H1 (cell line): ENCODE measurements around the gene MDC1. TPM values are rescaled to one million over a fixed set of nuclear protein-coding genes. Genes with fewer than 3 reads are reported as not detected.

Source experiments
- CTCF ChIA-PET: fragments of 300-600 bp; sonication (Branson Sonifier 250); formaldehyde crosslinking; loops from one replicate; lab custom pipeline; 2021; ENCODE audit not compliant: partially characterized antibody; lab: Charles Lee
- POLR2A ChIA-PET: fragments of 300-600 bp; sonication (Branson Sonifier 250); formaldehyde crosslinking; loops from one replicate; lab custom pipeline; 2021; ENCODE audit warnings: inconsistent platforms; ENCODE audit not compliant: partially characterized antibody; lab: Charles Lee
- DNase-seq, 2 experiments: peaks; one replicate each; pipeline versions ENCODE4 v3.0.0 to v3.0.0-alpha.2; 2010 to 2022; ENCODE audit warnings: low spot score in 2 of 2, low read depth in 1 of 2, mixed read lengths in 1 of 2
- FAIRE-seq: peaks from 2 replicates; lab custom pipeline; 2011; peaks lifted over from hg19 to GRCh38; lab: Jason Lieb, UNC
- H2AFZ ChIP-seq: 2 replicates; pipeline ENCODE4 v1.8.1; 2012; ENCODE audit warnings: low read length, inconsistent platforms
- H2AK5ac ChIP-seq: 2 replicates; pipeline ENCODE4 v1.6.1; 2013; ENCODE audit warnings: low read depth, low read length
- H2BK120ac ChIP-seq: replicated peaks from 2 replicates; pipeline ENCODE3; 2013; ENCODE audit warnings: low read depth, low read length, inconsistent platforms
- H2BK12ac ChIP-seq: 2 replicates; pipeline ENCODE4 v1.6.1; 2013; ENCODE audit warnings: low read depth, low read length
- H2BK15ac ChIP-seq: 2 replicates; pipeline ENCODE4 v1.6.1; 2013; ENCODE audit warnings: low read length
- H2BK20ac ChIP-seq: 2 replicates; pipeline ENCODE4 v1.6.1; 2013; ENCODE audit warnings: low read length
- H2BK5ac ChIP-seq: 2 replicates; pipeline ENCODE4 v1.6.1; 2013; ENCODE audit warnings: low read depth, low read length
- H3K14ac ChIP-seq: 2 replicates; pipeline ENCODE4 v1.6.1; 2013; ENCODE audit warnings: inconsistent platforms; ENCODE audit not compliant: insufficient read length
- H3K18ac ChIP-seq: 2 replicates; pipeline ENCODE4 v1.6.1; 2013; ENCODE audit warnings: low read length; ENCODE audit errors: extremely low read depth
- H3K23ac ChIP-seq: 2 replicates; pipeline ENCODE4 v1.6.1; 2013; ENCODE audit warnings: inconsistent platforms; ENCODE audit not compliant: insufficient read length
- H3K23me2 ChIP-seq: 2 replicates; pipeline ENCODE4 v1.6.1; 2013; ENCODE audit warnings: low read depth, low read length
- H3K27ac ChIP-seq: 2 replicates; pipeline ENCODE4 v1.6.1; 2011; ENCODE audit warnings: low read depth, low read length, inconsistent platforms
- H3K27me3 ChIP-seq, 4 experiments: replicated peaks in 1 of 4; 1 replicate in 1 of 4; 2 replicates in 3 of 4; pipeline versions ENCODE4 v1.6.1 to v1.8.1; 2011 to 2013; ENCODE audit warnings: low read length in 3 of 4, mild to moderate bottlenecking in 3 of 4, inconsistent platforms in 2 of 4, mixed read lengths in 2 of 4, moderate library complexity in 1 of 4; ENCODE audit not compliant: control insufficient read depth in 3 of 4, insufficient read depth in 3 of 4; ENCODE audit errors: extremely low read depth in 1 of 4
- H3K36me3 ChIP-seq, 4 experiments: 2 replicates each; pipeline versions ENCODE4 v1.6.1 to v1.8.1; 2011 to 2013; ENCODE audit warnings: mild to moderate bottlenecking in 4 of 4, low read length in 3 of 4, moderate library complexity in 2 of 4, control low read depth in 1 of 4, inconsistent platforms in 1 of 4; ENCODE audit not compliant: insufficient read depth in 4 of 4, control insufficient read depth in 2 of 4
- H3K4ac ChIP-seq: replicated peaks from 2 replicates; pipeline ENCODE3; 2013; ENCODE audit warnings: low read length, low read depth, mixed read lengths, inconsistent platforms; ENCODE audit not compliant: insufficient read length
- H3K4me1 ChIP-seq, 4 experiments: replicated peaks in 1 of 4; 1 replicate in 1 of 4; 2 replicates in 3 of 4; pipeline versions ENCODE4 v1.6.1 to v1.8.1; 2011 to 2013; ENCODE audit warnings: low read length in 3 of 4, inconsistent platforms in 2 of 4, mixed read lengths in 1 of 4; ENCODE audit not compliant: insufficient read depth in 4 of 4, control insufficient read depth in 3 of 4
- H3K4me2 ChIP-seq, 2 experiments: 2 replicates each; pipeline versions ENCODE4 v1.6.1 to v1.8.1; 2011 to 2013; ENCODE audit warnings: low read depth in 2 of 2, low read length in 2 of 2, control low read depth in 1 of 2, inconsistent platforms in 1 of 2, mild to moderate bottlenecking in 1 of 2; ENCODE audit not compliant: insufficient read depth in 1 of 2
- H3K4me3 ChIP-seq, 4 experiments: fragments of 200-600, 300-600 bp in 1 of 4; sonication (generic), shearing (Covaris generic), sonication (Bioruptor Twin) in 1 of 4; 2 replicates each; pipeline versions ENCODE4 v1.5.1 to v1.8.1; 2011 to 2016; ENCODE audit warnings: low read length in 4 of 4, low read depth in 3 of 4, control low read depth in 2 of 4, inconsistent platforms in 2 of 4, mild to moderate bottlenecking in 2 of 4, mixed read lengths in 1 of 4, moderate library complexity in 1 of 4; ENCODE audit not compliant: insufficient read depth in 2 of 4; ENCODE audit errors: extremely low read depth in 1 of 4
- H3K56ac ChIP-seq: replicated peaks from 2 replicates; pipeline ENCODE3; 2013; ENCODE audit warnings: low read depth, mild to moderate bottlenecking, mixed read lengths, low read length, inconsistent platforms; ENCODE audit not compliant: insufficient read length
- H3K79me1 ChIP-seq: 2 replicates; pipeline ENCODE4 v1.6.1; 2013; ENCODE audit warnings: low read depth, low read length, control low read depth
- H3K79me2 ChIP-seq, 2 experiments: 2 replicates each; pipeline versions ENCODE4 v1.6.1 to v1.8.1; 2012 to 2013; ENCODE audit warnings: low read length in 2 of 2, mild to moderate bottlenecking in 2 of 2, inconsistent platforms in 1 of 2; ENCODE audit not compliant: insufficient read depth in 2 of 2, control insufficient read depth in 1 of 2
- H3K9ac ChIP-seq, 4 experiments: replicated peaks in 1 of 4; 1 replicate in 1 of 4; 2 replicates in 3 of 4; pipeline versions ENCODE4 v1.6.1 to v1.8.1; 2011 to 2013; ENCODE audit warnings: low read depth in 3 of 4, low read length in 3 of 4, control low read depth in 2 of 4, mild to moderate bottlenecking in 2 of 4, moderate library complexity in 2 of 4, inconsistent platforms in 1 of 4; ENCODE audit errors: extremely low read depth in 1 of 4
- H3K9me3 ChIP-seq, 2 experiments: 2 replicates each; pipeline versions ENCODE4 v1.6.1 to v1.8.1; 2012 to 2013; ENCODE audit warnings: mild to moderate bottlenecking in 2 of 2, moderate library complexity in 2 of 2, control low read depth in 1 of 2, inconsistent platforms in 1 of 2, low read depth in 1 of 2, low read length in 1 of 2, mixed read lengths in 1 of 2; ENCODE audit not compliant: insufficient read depth in 2 of 2
- H4K20me1 ChIP-seq, 2 experiments: replicated peaks in 1 of 2; 2 replicates each; pipeline versions ENCODE3 to v1.8.1; 2011 to 2013; ENCODE audit warnings: inconsistent platforms in 2 of 2, low read length in 2 of 2, mild to moderate bottlenecking in 1 of 2; ENCODE audit not compliant: insufficient read depth in 2 of 2, control insufficient read depth in 1 of 2
- H4K5ac ChIP-seq: 2 replicates; pipeline ENCODE4 v1.6.1; 2013; ENCODE audit warnings: low read length, low read depth, mixed read lengths, inconsistent platforms; ENCODE audit not compliant: insufficient read length
- H4K8ac ChIP-seq: 2 replicates; pipeline ENCODE4 v1.8.0; 2013; ENCODE audit warnings: mild to moderate bottlenecking, moderate library complexity, low read length, inconsistent platforms; ENCODE audit not compliant: insufficient read depth; ENCODE audit errors: extremely low read depth
- H4K91ac ChIP-seq: replicated peaks from 2 replicates; pipeline ENCODE3; 2013; ENCODE audit warnings: low read length, mixed read lengths, inconsistent platforms; ENCODE audit not compliant: insufficient read length
- BCL11A ChIP-seq, 2 experiments: IDR thresholded peaks; one replicate each; pipeline ENCODE4 v1.6.1; 2011; ENCODE audit warnings: low read depth in 2 of 2, low read length in 2 of 2, mild to moderate bottlenecking in 2 of 2
- POLR2A ChIP-seq, 2 experiments: IDR thresholded peaks; 1 replicate in 1 of 2; 2 replicates in 1 of 2; pipeline ENCODE4 v1.6.1; 2011; ENCODE audit warnings: low read depth in 2 of 2, low read length in 2 of 2, mild to moderate bottlenecking in 2 of 2; ENCODE audit errors: control extremely low read depth in 1 of 2
- whole genome bisulfite sequencing, 2 experiments: shearing (Covaris generic) in 1 of 2; methylation state at CpG; one replicate each; pipeline versions ENCODE4 v1.1.6 to v1.1.7; 2013 to 2015; ENCODE audit warnings: low lambda C conversion rate in 2 of 2, mixed read lengths in 2 of 2, inconsistent platforms in 1 of 2, low coverage in 1 of 2, missing lambda C conversion rate in 1 of 2; ENCODE audit not compliant: insufficient replicate concordance in 2 of 2, insufficient coverage in 1 of 2, insufficient read length in 1 of 2; ENCODE audit errors: extremely low coverage in 1 of 2, missing lambda C conversion rate in 1 of 2; 5-methylcytosine and 5-hydroxymethylcytosine counted together
- polyA plus RNA-seq, 7 experiments: library from polyadenylated mRNA; depleted of rRNA in 3 of 7; stranded (reverse) in 5 of 7; unstranded in 2 of 7; fragments of >200 nt in 5 of 7; fragments of 200-250 nt in 2 of 7; gene quantifications; 1 replicate in 5 of 7; 2 replicates in 1 of 7; 4 replicates in 1 of 7; pipeline versions ENCODE4 v1.2.1 to v1.2.3, GENCODE V29; 2011 to 2013; ENCODE audit warnings: missing spikeins in 2 of 7, mixed read lengths in 2 of 7
- total RNA-seq: library from RNA; stranded (reverse); fragmentation: NEBNext Ultra II Directional; extraction: Animal tissue kit (Norgen Biotek cat#: 25700); gene quantifications from 2 replicates; pipeline ENCODE4 v1.2.1, GENCODE V29; 2021

The MDC1 gene
- total and polyA plus RNA-seq, 2 of the 8 experiments (the other 6 are each of a cell fraction or from before 2014, with no cell fraction given), result 29.9 to 81.1 TPM

DNA sequence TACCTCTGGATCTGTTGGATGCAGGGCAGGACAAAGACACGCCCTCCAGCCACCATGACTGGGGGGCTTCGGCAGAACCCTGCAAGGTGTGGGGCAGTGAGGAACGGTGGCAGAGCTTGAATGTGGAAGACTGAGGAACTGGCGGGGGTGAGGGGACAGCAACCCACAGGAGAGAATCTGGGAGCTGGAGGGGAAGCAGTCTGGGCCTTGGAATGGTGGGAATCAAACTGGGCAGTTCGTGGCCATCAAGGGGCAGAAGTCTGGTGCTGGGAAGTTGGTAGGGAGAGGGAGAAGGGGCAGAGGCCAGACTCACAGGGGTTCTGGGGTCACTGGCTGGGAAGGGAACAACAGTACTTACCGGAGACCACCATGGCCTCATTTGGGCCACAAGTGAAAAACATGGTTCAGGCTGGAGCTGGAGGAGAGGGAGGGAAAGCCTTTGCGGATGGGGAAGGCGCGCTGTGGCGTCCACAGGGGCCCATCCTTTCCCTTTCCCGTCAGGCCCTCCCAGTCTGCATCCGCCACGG, 24.8 kb upstream of the MDC1 start:
- H3K18ac ChIP-seq, result peak overlapping the region; percentile 39
- peaks cover 13 to 36% (median 25%) of the 10 kb centered on the region in 4 experiments for H3K36me3 ChIP-seq
- H3K14ac ChIP-seq, result no peak overlapping the region
- H3K56ac ChIP-seq, result peak overlapping the region; percentile 65
- H4K5ac ChIP-seq, result peak overlapping the region; percentile 3
- peak overlapping the region; percentile 72 for H2BK5ac ChIP-seq
- H3K23me2 ChIP-seq, result peaks cover 18% of the 10 kb centered on the region; the same call in 1 of the 2 replicates
- peaks cover 3% of the 10 kb centered on the region in 2 experiments for H4K20me1 ChIP-seq
- peak overlapping the region; percentile 40; the same call in 1 of the 2 replicates for H2BK12ac ChIP-seq
- ChIA-PET POLR2A (interaction anchor here (0.6 to 17.3 kb wide), 15 partner anchors 11 to 148 kb away, joined by 3 to 337 read pairs (median 4); partner anchors contain the start of genes DDR1, MDC1, NRM and TUBB), CTCF (interaction anchor here (0.6 to 4.8 kb wide), 7 partner anchors 11 to 118 kb away, joined by 3 to 26 read pairs (median 4); no protein-coding TSS in a partner anchor)
- WGBS, 2 experiments, result 30% methylated on average over 11 of the region's 13 CpGs; no CpG with 5 or more reads in 1 of the 2 experiments
- DNase-seq (no peak), FAIRE-seq (no peak)
- H2AK5ac ChIP-seq, result no peak overlapping the region
- H3K9me3 ChIP-seq, result no peaks in the 10 kb centered on the region
- no peak overlapping the region; the same call in 1 of the 2 replicates for H4K8ac ChIP-seq
- peak overlapping the region; percentile 32 for H4K91ac ChIP-seq
- H3K4me2 ChIP-seq, result peak overlapping the region; percentile 91 to 94
- H3K79me2 ChIP-seq, result peaks cover 0 to 11% of the 10 kb centered on the region in 2 experiments; a peak in 3 of 4 replicates
- H2BK120ac ChIP-seq, result no peak overlapping the region
- H2AFZ ChIP-seq, result no peak overlapping the region
- peaks cover 3 to 18% (median 7%) of the 10 kb centered on the region in 4 experiments; a peak in 6 of 7 replicates for H3K4me1 ChIP-seq
- H2BK20ac ChIP-seq, result no peak overlapping the region
- TF ChIP-seq POLR2A (IDR thresholded peaks at IDR 0.05; ENCODE audit: control extremely low read depth in 1 of 2, low read depth in 2 of 2, low read length in 2 of 2), result peak in 1 of 2 experiments; percentile 66; a peak in 1 of 3 replicates
- no peak for TF ChIP-seq BCL11A (IDR thresholded peaks at IDR 0.05; ENCODE audit: low read depth in 2 of 2, low read length in 2 of 2)
- TF ChIP-seq, all 59 proteins: peak for 1
- H3K4me3 ChIP-seq, result peak overlapping the region; percentile 76 to 95 (median 88)
- peak overlapping the region; percentile 2 for H3K4ac ChIP-seq
- peak overlapping the region; percentile 53; the same call in 1 of the 2 replicates for H2BK15ac ChIP-seq
- peak overlapping the region; percentile 54; the same call in 1 of the 2 replicates for H3K27ac ChIP-seq
- no peaks in the 10 kb centered on the region; a peak in 1 of 7 replicates for H3K27me3 ChIP-seq
- H3K23ac ChIP-seq, result no peak overlapping the region
- peak overlapping the region; percentile 64 to 77 (median 66) for H3K9ac ChIP-seq
- H3K79me1 ChIP-seq, result peaks cover 9% of the 10 kb centered on the region
